Kidney (tissue), 14 donors: Measurements from ENCODE around the gene PHLDB1. TPM values are rescaled to one million over a fixed set of nuclear protein-coding genes. Genes with fewer than 3 reads are reported as not detected.

Source experiments
- DNase-seq, 5 donors: peaks; one replicate each; pipeline ENCODE4 v3.0.0-alpha.2; 2013 to 2020
- FAIRE-seq: peaks from 2 replicates; lab custom pipeline; 2012; peaks lifted over from hg19 to GRCh38; lab: Jason Lieb, UNC
- H3K27ac ChIP-seq, 2 donors: one replicate each; pipeline ENCODE4 v1.7.0; 2013; ENCODE audit warnings: low read depth in 2 of 2, low read length in 2 of 2, inconsistent platforms in 1 of 2
- H3K27me3 ChIP-seq: one replicate; pipeline ENCODE4 v1.7.1; 2013; ENCODE audit warnings: low read length, inconsistent platforms; ENCODE audit not compliant: control insufficient read depth, insufficient read depth
- H3K36me3 ChIP-seq, 3 donors: one replicate each; pipeline versions ENCODE4 v1.7.0 to v1.7.1; 2013; ENCODE audit warnings: low read length in 3 of 3, control low read depth in 1 of 3, inconsistent platforms in 1 of 3; ENCODE audit not compliant: insufficient read depth in 3 of 3, control insufficient read depth in 2 of 3
- H3K4me1 ChIP-seq, 3 donors: one replicate each; pipeline versions ENCODE4 v1.7.0 to v1.7.1; 2013; ENCODE audit warnings: low read length in 3 of 3, inconsistent platforms in 1 of 3, low read depth in 1 of 3; ENCODE audit not compliant: control insufficient read depth in 2 of 3, insufficient read depth in 2 of 3
- H3K4me3 ChIP-seq, 3 donors: one replicate each; pipeline versions ENCODE4 v1.7.0 to v1.8.1; 2013; ENCODE audit warnings: low read length in 3 of 3, control low read depth in 1 of 3, inconsistent platforms in 1 of 3
- H3K9ac ChIP-seq, 3 donors: one replicate each; pipeline versions ENCODE4 v1.7.0 to v1.7.1; 2013; ENCODE audit warnings: low read length in 3 of 3, control low read depth in 1 of 3, inconsistent platforms in 1 of 3
- H3K9me3 ChIP-seq, 3 donors: one replicate each; pipeline versions ENCODE4 v1.7.0 to v1.7.1; 2013; ENCODE audit warnings: low read length in 3 of 3, control low read depth in 1 of 3, inconsistent platforms in 1 of 3; ENCODE audit not compliant: control insufficient read depth in 2 of 3, insufficient read depth in 1 of 3
- CTCF ChIP-seq: IDR thresholded peaks from 3 replicates; pipeline ENCODE4 v1.5.1; 2012; ENCODE audit warnings: mild to moderate bottlenecking, moderate library complexity, borderline replicate concordance; ENCODE audit not compliant: insufficient read depth; ENCODE audit errors: extremely low read depth
- intact Hi-C: fragments of 100-400 bp; cut with DNase I; formaldehyde crosslinking; loops from one replicate; pipeline ENCODE4 v1.11.1; 2022
- polyA plus RNA-seq: library from polyadenylated mRNA; stranded (reverse); fragments of 350-450 nt; fragmentation: Illumina TruSeq; extraction: RNeasy Lipid Tissue Mini Kit (QIAGEN cat#74804); gene quantifications from one replicate; pipeline ENCODE4 v1.2.3, GENCODE V29; 2014; ENCODE audit warnings: low read depth, low replicate concordance; ENCODE audit not compliant: insufficient read depth
- total RNA-seq: library from RNA; stranded (reverse); fragmentation: NEBNext Ultra II Directional; extraction: Animal tissue kit (Norgen Biotek cat#: 25700); gene quantifications from one replicate; pipeline ENCODE4 v1.2.1, GENCODE V29; 2021
- donor health status: control.
- donor health status: control.
- donor health status: control.
- donor health status: control.
- donor health status: control.
- donor health status: DM: yes; HTN: yes; CAD: no.
- donor health status: Normal renal cell carcinoma (clear cell type).

Gene PHLDB1
- total and polyA plus RNA-seq, 2 donors from 2014 or later = 39.1 to 118 TPM

- FAIRE-seq (no peak), DNase-seq (no peak)
- Histone ChIP-seq H3K9ac (no peak overlapping the region), H3K27ac (no peak overlapping the region), H3K4me3 (no peak overlapping the region), H3K36me3 (no peaks in the 10 kb centered on the region), H3K4me1 (peaks cover 0 to 8% (median 0%) of the 10 kb centered on the region in 3 donors), H3K27me3 (no peaks in the 10 kb centered on the region), H3K9me3 (no peaks in the 10 kb centered on the region)
- intact Hi-C loops = no loop called here
- no peak for TF ChIP-seq CTCF
Measured at GRCh38 chr11:118663902-118664301, 56.5 kb downstream of the PHLDB1 start.

GRCh38 chr11:118666371-118666770, 59.0 kb downstream of the PHLDB1 start:
- H3K4me3 ChIP-seq = no peak overlapping the region
- TF ChIP-seq CTCF = no peak
- intact Hi-C loops = no loop called here
- H3K9me3 ChIP-seq = no peaks in the 10 kb centered on the region
- peaks cover 0 to 3% (median 0%) of the 10 kb centered on the region in 3 donors for H3K4me1 ChIP-seq
- DNase-seq = peak in 3 of 5 donors; percentile 38 to 74 (median 73)
- no peak overlapping the region for H3K27ac ChIP-seq
- H3K36me3 ChIP-seq = no peaks in the 10 kb centered on the region
- no peaks in the 10 kb centered on the region for H3K27me3 ChIP-seq
- no peak overlapping the region for H3K9ac ChIP-seq
- FAIRE-seq = no peak

DNA sequence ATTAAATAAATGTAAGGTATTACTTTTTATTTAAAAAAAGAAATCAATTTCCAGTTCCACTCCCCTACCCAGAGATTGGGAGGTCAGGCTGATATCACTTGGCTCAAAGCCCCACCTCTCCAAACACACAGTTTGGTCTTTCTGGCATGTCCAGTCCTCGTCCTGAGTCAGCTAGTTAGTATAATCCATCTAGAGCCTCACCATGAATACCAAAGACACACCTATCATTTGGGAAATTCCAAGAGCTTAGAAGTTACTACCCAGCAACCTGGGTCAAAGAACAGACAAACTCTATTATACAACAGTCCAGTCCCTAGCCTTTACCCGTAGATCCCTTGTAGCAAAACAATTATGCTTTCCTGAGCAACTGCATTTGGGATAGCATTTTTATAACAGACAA, 62.6 kb downstream of the PHLDB1 start:
- Histone ChIP-seq H3K4me3 (no peak overlapping the region), H3K4me1 (peaks cover 0 to 3% (median 0%) of the 10 kb centered on the region in 3 donors), H3K27me3 (no peaks in the 10 kb centered on the region), H3K36me3 (no peaks in the 10 kb centered on the region), H3K9ac (no peak overlapping the region), H3K27ac (no peak overlapping the region), H3K9me3 (no peaks in the 10 kb centered on the region)
- no peak for TF ChIP-seq CTCF
- intact Hi-C loops = no loop called here
- FAIRE-seq = no peak
- DNase-seq = no peak

DNA sequence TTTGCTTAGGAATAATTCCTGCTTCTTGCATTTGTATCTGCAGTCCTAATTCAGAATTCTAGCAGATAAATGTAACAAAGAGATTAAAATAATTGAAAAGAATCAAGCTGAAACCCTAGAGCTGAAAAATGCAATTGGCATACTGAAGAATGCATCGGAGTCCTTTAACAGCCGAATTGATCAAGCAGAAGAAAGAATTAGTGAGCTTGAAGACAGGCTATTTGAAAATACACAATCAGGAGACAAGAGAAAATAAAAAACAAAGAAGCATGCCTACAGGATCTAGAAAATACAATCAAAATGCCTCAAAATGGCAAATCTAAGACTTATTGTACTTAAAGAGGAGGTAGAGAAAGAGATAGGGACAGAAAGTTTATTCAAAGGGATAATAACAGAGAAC, 63.8 kb downstream of the PHLDB1 start:
- no peak overlapping the region for H3K9ac ChIP-seq
- DNase-seq (no peak), FAIRE-seq (no peak)

More for the DNA sequence above, 63.8 kb downstream of the PHLDB1 start:
- intact Hi-C loops = no loop called here
- Histone ChIP-seq H3K4me3 (no peak overlapping the region), H3K9me3 (no peaks in the 10 kb centered on the region), H3K27ac (no peak overlapping the region), H3K36me3 (no peaks in the 10 kb centered on the region), H3K4me1 (peaks cover 0 to 3% (median 0%) of the 10 kb centered on the region in 3 donors), H3K27me3 (no peaks in the 10 kb centered on the region)
- no peak for TF ChIP-seq CTCF
